Endothelial cell of umbilical vein (primary cell): Measurements from ENCODE around the gene LAMC2.

Experiments
- EZH2 ChIP-seq: IDR thresholded peaks from 2 replicates; pipeline ENCODE4 v1.6.1; 2012; ENCODE audit warnings: borderline replicate concordance, low read depth, mild to moderate bottlenecking, moderate library complexity, low read length, inconsistent platforms; ENCODE audit not compliant: severe bottlenecking
- JUN ChIP-seq: IDR thresholded peaks from 2 replicates; pipeline ENCODE4 v1.6.1; 2011; ENCODE audit warnings: borderline replicate concordance, low read depth; ENCODE audit not compliant: insufficient read length, insufficient read depth
- MYC ChIP-seq: IDR thresholded peaks from one replicate; pipeline ENCODE4 v1.6.1; 2011; ENCODE audit warnings: mild to moderate bottlenecking, low read depth, low read length
- POLR2A ChIP-seq: IDR thresholded peaks from 2 replicates; pipeline ENCODE4 v1.6.1; 2012; ENCODE audit warnings: low read depth, mild to moderate bottlenecking, control low read depth, low read length
- POLR2AphosphoS5 ChIP-seq: IDR thresholded peaks from 2 replicates; pipeline ENCODE4 v1.6.1; 2012; ENCODE audit warnings: low read depth, mild to moderate bottlenecking, control low read depth, low read length, moderate library complexity; ENCODE audit not compliant: insufficient read depth
- TF ChIP-seq, protein P1 (sequence below), 2 donors: IDR thresholded peaks; 1 replicate in 1 of 2; 2 replicates in 1 of 2; pipeline ENCODE4 v1.5.1; 2011; ENCODE audit warnings: low read length in 2 of 2, mild to moderate bottlenecking in 2 of 2, moderate library complexity in 2 of 2, control low read depth in 1 of 2, inconsistent platforms in 1 of 2, low read depth in 1 of 2; ENCODE audit not compliant: insufficient read depth in 1 of 2; ENCODE audit errors: extremely low read depth in 1 of 2
- TF ChIP-seq, protein P2 (sequence below): IDR thresholded peaks from 2 replicates; pipeline ENCODE4 v1.6.1; 2011; ENCODE audit not compliant: insufficient read depth, insufficient read length

DNA sequence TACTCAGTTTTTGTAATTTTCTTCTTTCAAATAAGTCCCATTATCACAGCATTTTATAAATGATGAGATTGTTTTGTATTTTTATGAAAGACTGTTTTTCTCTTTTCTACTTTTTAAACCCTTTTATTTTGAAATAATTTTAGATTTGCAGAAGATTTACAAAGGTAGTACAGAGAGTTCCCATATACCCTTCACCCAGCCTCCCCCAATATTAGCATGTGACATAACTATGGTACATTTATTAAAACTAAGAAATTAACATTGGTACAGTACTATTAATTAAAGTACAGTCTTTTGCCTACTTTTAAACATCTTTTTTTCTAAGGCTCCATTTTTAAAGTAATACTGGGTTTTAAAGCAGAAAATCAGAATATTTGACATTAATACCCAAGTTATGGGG lies 35.6 kb upstream of the LAMC2 start:
- TF ChIP-seq JUN: no peak
- TF ChIP-seq, protein P1, sequence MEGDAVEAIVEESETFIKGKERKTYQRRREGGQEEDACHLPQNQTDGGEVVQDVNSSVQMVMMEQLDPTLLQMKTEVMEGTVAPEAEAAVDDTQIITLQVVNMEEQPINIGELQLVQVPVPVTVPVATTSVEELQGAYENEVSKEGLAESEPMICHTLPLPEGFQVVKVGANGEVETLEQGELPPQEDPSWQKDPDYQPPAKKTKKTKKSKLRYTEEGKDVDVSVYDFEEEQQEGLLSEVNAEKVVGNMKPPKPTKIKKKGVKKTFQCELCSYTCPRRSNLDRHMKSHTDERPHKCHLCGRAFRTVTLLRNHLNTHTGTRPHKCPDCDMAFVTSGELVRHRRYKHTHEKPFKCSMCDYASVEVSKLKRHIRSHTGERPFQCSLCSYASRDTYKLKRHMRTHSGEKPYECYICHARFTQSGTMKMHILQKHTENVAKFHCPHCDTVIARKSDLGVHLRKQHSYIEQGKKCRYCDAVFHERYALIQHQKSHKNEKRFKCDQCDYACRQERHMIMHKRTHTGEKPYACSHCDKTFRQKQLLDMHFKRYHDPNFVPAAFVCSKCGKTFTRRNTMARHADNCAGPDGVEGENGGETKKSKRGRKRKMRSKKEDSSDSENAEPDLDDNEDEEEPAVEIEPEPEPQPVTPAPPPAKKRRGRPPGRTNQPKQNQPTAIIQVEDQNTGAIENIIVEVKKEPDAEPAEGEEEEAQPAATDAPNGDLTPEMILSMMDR (IDR thresholded peaks at IDR 0.05; ENCODE audit: extremely low read depth in 1 of 2, insufficient read depth in 1 of 2, low read depth in 1 of 2, low read length in 2 of 2): no peak
- no peak for TF ChIP-seq POLR2A
- no peak for TF ChIP-seq EZH2
- TF ChIP-seq POLR2AphosphoS5: no peak
- no peak for TF ChIP-seq MYC
- TF ChIP-seq, protein P2, sequence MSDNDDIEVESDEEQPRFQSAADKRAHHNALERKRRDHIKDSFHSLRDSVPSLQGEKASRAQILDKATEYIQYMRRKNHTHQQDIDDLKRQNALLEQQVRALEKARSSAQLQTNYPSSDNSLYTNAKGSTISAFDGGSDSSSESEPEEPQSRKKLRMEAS: no peak
